Liver (tissue), 3 donors: ENCODE data around the gene CDA.

Experiments used
- ATF3 ChIP-seq: IDR thresholded peaks from 2 replicates; pipeline ENCODE4 v1.6.1; 2016; ENCODE audit warnings: antibody characterized with exemption
- CTCF ChIP-seq: fragments of 150-350 bp; IDR thresholded peaks from 2 replicates; pipeline ENCODE4 v1.5.1; 2017; ENCODE audit warnings: improper control_type of control experiment, low read depth, low read length; ENCODE audit not compliant: missing input control
- EGR1 ChIP-seq, 2 donors: IDR thresholded peaks; 2 replicates each; pipeline ENCODE4 v1.6.1; 2016 to 2018; ENCODE audit warnings: antibody characterized with exemption in 2 of 2, low read depth in 2 of 2
- FOXA1 ChIP-seq: IDR thresholded peaks from 2 replicates; pipeline ENCODE4 v1.6.1; 2016; ENCODE audit warnings: antibody characterized with exemption
- HNF4G ChIP-seq: IDR thresholded peaks from 2 replicates; pipeline ENCODE4 v1.6.1; 2016; ENCODE audit warnings: antibody characterized with exemption
- JUND ChIP-seq, 2 donors: IDR thresholded peaks; 2 replicates each; pipeline ENCODE4 v1.6.1; 2016; ENCODE audit warnings: antibody characterized with exemption in 2 of 2
- MAX ChIP-seq: IDR thresholded peaks from 2 replicates; pipeline ENCODE4 v1.6.1; 2016; ENCODE audit warnings: antibody characterized with exemption
- NR2F2 ChIP-seq: IDR thresholded peaks from 2 replicates; pipeline ENCODE4 v1.6.1; 2016; ENCODE audit warnings: antibody characterized with exemption
- RAD21 ChIP-seq, 2 donors: IDR thresholded peaks; 2 replicates each; pipeline ENCODE4 v1.6.1; 2016; ENCODE audit warnings: antibody characterized with exemption in 2 of 2, mild to moderate bottlenecking in 2 of 2
- REST ChIP-seq: IDR thresholded peaks from 2 replicates; pipeline ENCODE4 v1.6.1; 2016; ENCODE audit warnings: antibody characterized with exemption, mild to moderate bottlenecking
- SP1 ChIP-seq: IDR thresholded peaks from 2 replicates; pipeline ENCODE4 v1.6.1; 2018; ENCODE audit warnings: antibody characterized with exemption, mild to moderate bottlenecking
- TAF1 ChIP-seq: conservative IDR thresholded peaks from 2 replicates; pipeline ENCODE4 v1.6.1; 2016; ENCODE audit warnings: antibody characterized with exemption, mild to moderate bottlenecking
- YY1 ChIP-seq: IDR thresholded peaks from 2 replicates; pipeline ENCODE4 v1.6.1; 2016; ENCODE audit warnings: antibody characterized with exemption, mild to moderate bottlenecking
- ZBTB33 ChIP-seq: IDR thresholded peaks from 2 replicates; pipeline ENCODE4 v1.6.1; 2016; ENCODE audit warnings: antibody characterized with exemption
- donor health status: healthy.
- donor health status: healthy.

- TF ChIP-seq TAF1 (no peak), CTCF (no peak), ZBTB33 (no peak), FOXA1 (no peak), HNF4G (no peak), REST (no peak), YY1 (no peak), SP1 (no peak), NR2F2 (no peak), MAX (no peak), RAD21 (IDR thresholded peaks at IDR 0.05) (no peak), ATF3 (no peak), EGR1 (IDR thresholded peaks at IDR 0.05; ENCODE audit: low read depth in 2 of 2) (no peak), JUND (IDR thresholded peaks at IDR 0.05) (no peak)
Measured at GRCh38 chr1:20625176-20626097, 36.5 kb downstream of the CDA start.
